PC-3 (cell line): ENCODE measurements around the gene LRRN4CL. TPM values are rescaled to one million over a fixed set of nuclear protein-coding genes. Genes with fewer than 3 reads are reported as not detected.
"Not testable (repeated sequence)": the region's sequence is repeated elsewhere in the genome, so short reads cannot be mapped to it uniquely, and the experiment has no call there.

Experiments
- ATAC-seq: fragments of 200-7000 bp; cut with Tn5 transposase; 2 replicates; pipeline ENCODE4 v1.9.1; 2020; ENCODE audit warnings: mild to moderate bottlenecking, moderate library complexity
- BruUV-seq: library from RNA; stranded (reverse); fragments of 400-500 nt; replicated peaks from 2 replicates; lab custom pipeline; 2021; lab: Mats Ljungman, UMichigan
- CTCF ChIA-PET: fragments of 300-600 bp; sonication (Branson Sonifier 250); formaldehyde crosslinking; loops from one replicate; lab custom pipeline; 2022; ENCODE audit warnings: antibody characterized with exemption; lab: Charles Lee
- POLR2A ChIA-PET: fragments of 300-600 bp; sonication (Branson Sonifier 250); formaldehyde crosslinking; loops from one replicate; lab custom pipeline; 2022; ENCODE audit warnings: antibody characterized with exemption; ENCODE audit not compliant: unreplicated experiment; lab: Charles Lee
- DNase-seq: peaks from one replicate; pipeline ENCODE4 v3.0.0-alpha.2; 2015
- H2AFZ ChIP-seq: fragments of 300-600 bp; sonication (generic); 2 replicates; pipeline ENCODE4 v1.6.0; 2016; ENCODE audit warnings: antibody characterized with exemption, low read length
- H3F3A ChIP-seq: fragments of 300-600 bp; sonication (generic); one replicate; pipeline ENCODE4 v1.6.0; 2017; ENCODE audit warnings: antibody characterized with exemption, low read length, control low read depth, mild to moderate bottlenecking; ENCODE audit not compliant: unreplicated experiment
- H3K27ac ChIP-seq: fragments of 300-600 bp; sonication (generic); 2 replicates; pipeline ENCODE4 v1.5.1; 2016; ENCODE audit warnings: mild to moderate bottlenecking, low read length
- H3K27me3 ChIP-seq: fragments of 300-600 bp; sonication (generic); 2 replicates; pipeline ENCODE4 v1.6.1; 2016; ENCODE audit warnings: low read length, mixed read lengths
- H3K36me3 ChIP-seq: fragments of 300-600 bp; sonication (generic); 2 replicates; pipeline ENCODE4 v1.6.1; 2016; ENCODE audit warnings: low read depth, mixed run types, low read length, mixed read lengths
- H3K4me1 ChIP-seq: fragments of 300-600 bp; sonication (generic); 2 replicates; pipeline ENCODE4 v1.5.1; 2016; ENCODE audit warnings: low read length; ENCODE audit not compliant: insufficient read depth
- H3K4me2 ChIP-seq: fragments of 300-600 bp; sonication (generic); 2 replicates; pipeline ENCODE4 v1.6.0; 2016; ENCODE audit warnings: low read length
- H3K4me3 ChIP-seq: fragments of 300-600 bp; sonication (generic); 2 replicates; pipeline ENCODE4 v1.5.1; 2016; ENCODE audit warnings: mild to moderate bottlenecking, low read length, mixed read lengths
- H3K79me2 ChIP-seq: fragments of 300-600 bp; sonication (generic); 2 replicates; pipeline ENCODE4 v1.6.1; 2017; ENCODE audit warnings: low read length, mixed read lengths
- H3K9ac ChIP-seq: fragments of 300-600 bp; sonication (generic); 2 replicates; pipeline ENCODE4 v1.6.0; 2016; ENCODE audit warnings: mild to moderate bottlenecking, low read length
- H3K9me2 ChIP-seq: fragments of 300-600 bp; sonication (generic); replicated peaks from 2 replicates; pipeline ENCODE4 v1.6.1; 2016; ENCODE audit warnings: mixed run types, low read length, mixed read lengths
- H3K9me3 ChIP-seq: fragments of 300-600 bp; sonication (generic); 2 replicates; pipeline ENCODE4 v1.6.1; 2016; ENCODE audit warnings: low read length, mixed read lengths
- H4K20me1 ChIP-seq: fragments of 300-600 bp; sonication (generic); 2 replicates; pipeline ENCODE4 v1.6.1; 2016; ENCODE audit warnings: low read length, mixed read lengths
- CTCF ChIP-seq: fragments of 300-600 bp; sonication (generic); conservative IDR thresholded peaks from 2 replicates; pipeline ENCODE4 v1.5.1; 2017; ENCODE audit warnings: antibody characterized with exemption, low read depth, mild to moderate bottlenecking, low read length
- EZH2 ChIP-seq: fragments of 300-600 bp; sonication (generic); IDR thresholded peaks from one replicate; pipeline ENCODE4 v1.6.1; 2017; ENCODE audit warnings: antibody characterized with exemption, mild to moderate bottlenecking, low read length; ENCODE audit not compliant: unreplicated experiment
- EZH2phosphoT487 ChIP-seq: fragments of 300-600 bp; sonication (generic); IDR thresholded peaks from 2 replicates; pipeline ENCODE4 v1.6.1; 2018; ENCODE audit warnings: mild to moderate bottlenecking, antibody characterized with exemption, low read length, borderline replicate concordance
- intact Hi-C: fragments of 100-400 bp; cut with micrococcal nuclease; formaldehyde crosslinking; loops from 2 replicates; pipeline ENCODE4 v1.9.0; 2023
- total RNA-seq: library from RNA; depleted of rRNA; stranded (reverse); fragments of >200 nt; gene quantifications from 2 replicates; pipeline ENCODE4 v1.2.3, GENCODE V29; 2014

LRRN4CL gene
- total RNA-seq, 1 experiment from 2014 or later = 0.51 TPM

- ChIA-PET POLR2A (interaction anchor here (0.6 to 1.6 kb wide), 2 partner anchors 12 to 33 kb away, joined by 5 to 6 read pairs; partner anchors contain the start of genes C11orf98 and CSKMT), CTCF (interaction anchor here (0.5 to 0.7 kb wide), 2 partner anchors 185 to 344 kb away, joined by 3 to 15 read pairs; no protein-coding TSS in a partner anchor)
- Histone ChIP-seq H3K4me3 (no peak overlapping the region), H3K79me2 (peaks cover 57% of the 10 kb centered on the region), H2AFZ (no peak overlapping the region), H3F3A (peaks cover 8% of the 10 kb centered on the region), H3K27me3 (no peaks in the 10 kb centered on the region), H3K27ac (no peak overlapping the region), H3K9me2 (no peaks in the 10 kb centered on the region), H3K4me2 (peak overlapping the region; percentile 94), H3K4me1 (peaks cover 34% of the 10 kb centered on the region), H4K20me1 (no peaks in the 10 kb centered on the region), H3K9ac (no peak overlapping the region), H3K36me3 (peaks cover 4% of the 10 kb centered on the region), H3K9me3 (no peaks in the 10 kb centered on the region)
- DNase-seq (no peak), ATAC-seq (no peak)
- TF ChIP-seq EZH2phosphoT487 (no peak), CTCF (no peak; the same call in 1 of the 2 replicates)
- intact Hi-C loops = loop anchor here (5.0 kb wide), 1 partner anchor 51 kb away; the partner anchor contains the start of genes HNRNPUL2 and TTC9C
- no TSS peak for BruUV-seq
Measured at GRCh38 chr11:62676698-62677097, 12.6 kb downstream of the LRRN4CL start.

- H3K9me2 ChIP-seq, H3K27me3 ChIP-seq, H3K9me3 ChIP-seq, H3K27ac ChIP-seq, ATAC-seq, H3K9ac ChIP-seq, H4K20me1 ChIP-seq, H2AFZ ChIP-seq, BruUV-seq, DNase-seq, H3K36me3 ChIP-seq, POLR2A ChIA-PET, H3K4me2 ChIP-seq, H3F3A ChIP-seq, H3K4me3 ChIP-seq: not testable (repeated sequence)
- H3K4me1 ChIP-seq = peaks cover 36% of the 10 kb centered on the region
- H3K79me2 ChIP-seq = peaks cover 70% of the 10 kb centered on the region
- intact Hi-C loops = loop anchor here (5.0 kb wide), 1 partner anchor 52 kb away; the partner anchor contains the start of genes HNRNPUL2 and TTC9C
- CTCF ChIA-PET = interaction anchor here (0.6 kb wide), 2 partner anchors 11 to 1241 kb away, joined by 3 to 8 read pairs; no protein-coding TSS in a partner anchor
Measured at GRCh38 chr11:62675415-62675814, 13.9 kb downstream of the LRRN4CL start.

- H3K4me1 ChIP-seq = peaks cover 42% of the 10 kb centered on the region
- H3K9me2 ChIP-seq = no peaks in the 10 kb centered on the region
- peaks cover 11% of the 10 kb centered on the region for H3F3A ChIP-seq
- no peak overlapping the region for H2AFZ ChIP-seq
- peak overlapping the region; percentile 80 for H3K27ac ChIP-seq
- BruUV-seq = no TSS peak
- H3K4me2 ChIP-seq = peak overlapping the region; percentile 85
- CTCF ChIA-PET = no interaction called here
- DNase-seq = peak; percentile 66
- peaks cover 4% of the 10 kb centered on the region for H3K36me3 ChIP-seq
- POLR2A ChIA-PET = interaction anchor here (0.6 kb wide), 1 partner anchor 32 kb away, joined by 3 read pairs; no protein-coding TSS in a partner anchor
- H3K79me2 ChIP-seq = peaks cover 75% of the 10 kb centered on the region
- TF ChIP-seq EZH2 = no peak
- TF ChIP-seq CTCF = no peak
- TF ChIP-seq EZH2phosphoT487 = no peak
- no peaks in the 10 kb centered on the region for H3K9me3 ChIP-seq
- ATAC-seq = peak; percentile 21
- H3K27me3 ChIP-seq = no peaks in the 10 kb centered on the region
- 0 out of 2 replicates have a peak overlapping the region, but pooled peaks have one; percentile 91 for H3K9ac ChIP-seq
- intact Hi-C loops = loop anchor here (5.0 kb wide), 1 partner anchor 71 kb away; the partner anchor contains the start of gene MTA2
- peak overlapping the region; percentile 92 for H3K4me3 ChIP-seq
- H4K20me1 ChIP-seq = no peaks in the 10 kb centered on the region
Measured at GRCh38 chr11:62673196-62673525, 16.2 kb downstream of the LRRN4CL start.
